GM23338 (cell line): ENCODE data around the gene DUSP3. TPM values are rescaled to one million over a fixed set of nuclear protein-coding genes. Genes with fewer than 3 reads are reported as not detected.

Source experiments
- ATAC-seq: fragments of 200-7000 bp; cut with Tn5 transposase; 3 replicates; pipeline ENCODE4 v1.9.1; 2020
- DNase-seq: peaks from one replicate; pipeline ENCODE4 v3.0.0-alpha.2; 2015; ENCODE audit warnings: low spot score
- H2AFZ ChIP-seq: fragments of 200-600 bp; sonication (generic); 2 replicates; pipeline ENCODE4 v1.8.0; 2016; ENCODE audit warnings: antibody characterized with exemption, mild to moderate bottlenecking, moderate library complexity
- H3F3A ChIP-seq: fragments of 200-600 bp; sonication (generic); replicated peaks from 2 replicates; pipeline ENCODE4 v1.8.0; 2017; ENCODE audit warnings: antibody characterized with exemption, mixed run types, low read depth
- H3K27ac ChIP-seq: fragments of 200-600 bp; sonication (generic); 2 replicates; pipeline ENCODE4 v1.6.1; 2016; ENCODE audit warnings: low read depth
- H3K27me3 ChIP-seq: fragments of 200-600 bp; sonication (generic); 2 replicates; pipeline ENCODE4 v1.8.0; 2016; ENCODE audit warnings: mild to moderate bottlenecking, mixed run types, moderate library complexity; ENCODE audit not compliant: insufficient read depth
- H3K36me3 ChIP-seq: fragments of 200-600 bp; sonication (generic); 2 replicates; pipeline ENCODE4 v1.8.0; 2016; ENCODE audit warnings: mild to moderate bottlenecking; ENCODE audit not compliant: insufficient read depth
- H3K4me1 ChIP-seq: fragments of 200-600 bp; sonication (generic); 2 replicates; pipeline ENCODE4 v1.8.0; 2016; ENCODE audit warnings: mild to moderate bottlenecking, moderate library complexity; ENCODE audit not compliant: insufficient read depth
- H3K4me2 ChIP-seq: fragments of 200-600 bp; sonication (generic); 2 replicates; pipeline ENCODE4 v1.7.1; 2017; ENCODE audit warnings: mixed run types
- H3K4me3 ChIP-seq: fragments of 200-600 bp; sonication (generic); 2 replicates; pipeline ENCODE4 v1.6.1; 2016; ENCODE audit warnings: mixed run types
- H3K79me2 ChIP-seq: fragments of 200-600 bp; sonication (generic); replicated peaks from 2 replicates; pipeline ENCODE4 v1.8.0; 2017; ENCODE audit warnings: mild to moderate bottlenecking; ENCODE audit not compliant: insufficient read depth
- H3K9me2 ChIP-seq: fragments of 200-600 bp; sonication (generic); 2 replicates; pipeline ENCODE4 v1.8.0; 2017; ENCODE audit not compliant: insufficient read depth
- H4K20me1 ChIP-seq: fragments of 200-600 bp; sonication (generic); replicated peaks from 2 replicates; pipeline ENCODE4 v1.8.0; 2017; ENCODE audit warnings: mild to moderate bottlenecking; ENCODE audit not compliant: insufficient read depth
- H3K27ac Mint-ChIP-seq: 2 replicates; pipeline ENCODE4 v1.8.0; 2020; ENCODE audit warnings: inconsistent platforms, mild to moderate bottlenecking, moderate library complexity, mixed read lengths
- H3K27me3 Mint-ChIP-seq: 3 replicates; pipeline ENCODE4 v1.8.0; 2022; ENCODE audit warnings: low read depth, mild to moderate bottlenecking, moderate library complexity, mixed read lengths, inconsistent platforms; ENCODE audit not compliant: insufficient read depth, poor library complexity
- H3K36me3 Mint-ChIP-seq: 3 replicates; pipeline ENCODE4 v1.8.0; 2021; ENCODE audit warnings: low read depth, mild to moderate bottlenecking, inconsistent platforms, moderate library complexity, mixed read lengths
- H3K4me1 Mint-ChIP-seq: 3 replicates; pipeline ENCODE4 v1.8.0; 2020; ENCODE audit warnings: mild to moderate bottlenecking, inconsistent platforms, mixed read lengths
- H3K4me3 Mint-ChIP-seq: 3 replicates; pipeline ENCODE4 v1.8.0; 2021; ENCODE audit warnings: moderate library complexity, mild to moderate bottlenecking, inconsistent platforms, mixed read lengths
- H3K9me3 Mint-ChIP-seq: 3 replicates; pipeline ENCODE4 v1.8.0; 2020; ENCODE audit warnings: moderate library complexity, mild to moderate bottlenecking, inconsistent platforms, mixed read lengths
- CREB1 ChIP-seq: fragments of 250-450 bp; sonication (Bioruptor Pico); IDR thresholded peaks from 2 replicates; pipeline ENCODE4 v1.5.0; 2020; ENCODE audit warnings: low read depth, mild to moderate bottlenecking, moderate library complexity
- CTCF ChIP-seq, 2 experiments: fragments of 200-600 bp in 1 of 2; sonication (generic) in 1 of 2; conservative IDR thresholded peaks; 2 replicates each; pipeline versions ENCODE4 v1.5.1 to v1.6.1; 2016 to 2017; ENCODE audit warnings: antibody characterized with exemption in 2 of 2, low read depth in 2 of 2, mild to moderate bottlenecking in 2 of 2, moderate library complexity in 1 of 2
- ETS1 ChIP-seq: IDR thresholded peaks from 2 replicates; pipeline ENCODE4 v1.6.1; 2016; ENCODE audit warnings: antibody characterized with exemption
- EZH2 ChIP-seq: fragments of 200-600 bp; sonication (generic); IDR thresholded peaks from one replicate; pipeline ENCODE4 v1.8.0; 2017; ENCODE audit warnings: antibody characterized with exemption, mild to moderate bottlenecking, low read depth; ENCODE audit not compliant: unreplicated experiment
- EZH2phosphoT487 ChIP-seq: fragments of 200-600 bp; sonication (generic); IDR thresholded peaks from one replicate; pipeline ENCODE4 v1.8.1; 2018; ENCODE audit warnings: antibody characterized with exemption; ENCODE audit not compliant: unreplicated experiment
- JUNB ChIP-seq: IDR thresholded peaks from one replicate; pipeline ENCODE4 v1.6.1; 2016; ENCODE audit warnings: antibody characterized with exemption; ENCODE audit not compliant: unreplicated experiment
- NANOG ChIP-seq: IDR thresholded peaks from 2 replicates; pipeline ENCODE4 v1.6.1; 2016; ENCODE audit warnings: antibody characterized with exemption, borderline replicate concordance
- POLR2AphosphoS5 ChIP-seq: IDR thresholded peaks from 2 replicates; pipeline ENCODE4 v1.6.1; 2016; ENCODE audit warnings: antibody characterized with exemption, low read depth
- REST ChIP-seq: IDR thresholded peaks from one replicate; pipeline ENCODE4 v1.6.1; 2018; ENCODE audit warnings: antibody characterized with exemption; ENCODE audit not compliant: unreplicated experiment
- STAT1 ChIP-seq: IDR thresholded peaks from one replicate; pipeline ENCODE4 v1.6.1; 2016; ENCODE audit warnings: antibody characterized with exemption; ENCODE audit not compliant: unreplicated experiment
- ZNF114 ChIP-seq: fragments of 250-450 bp; sonication (Bioruptor Pico); IDR thresholded peaks from 2 replicates; pipeline ENCODE4 v1.5.0; 2020; ENCODE audit warnings: mild to moderate bottlenecking, moderate library complexity
- ZNF331 ChIP-seq: fragments of 250-450 bp; sonication (Bioruptor Pico); IDR thresholded peaks from 2 replicates; pipeline ENCODE4 v1.5.0; 2020; ENCODE audit warnings: low read depth, mild to moderate bottlenecking, moderate library complexity
- ZNF462 ChIP-seq: fragments of 250-450 bp; sonication (Bioruptor Pico); IDR thresholded peaks from 2 replicates; pipeline ENCODE4 v1.5.0; 2020; ENCODE audit warnings: mild to moderate bottlenecking, moderate library complexity
- polyA plus RNA-seq: library from polyadenylated mRNA; unstranded; fragments of >200 nt; fragmentation: Nextera tagmentation; extraction: Ambion mirVana; gene quantifications from 2 replicates; pipeline ENCODE4 v1.2.1, GENCODE V29; 2016
- total RNA-seq: library from RNA; depleted of rRNA; stranded (reverse); fragments of >200 nt; shearing (Covaris generic); gene quantifications from 2 replicates; pipeline ENCODE4 v1.2.3, GENCODE V29; 2014

DUSP3 gene
- total and polyA plus RNA-seq, 2 experiments from 2014 or later: 14.7 to 22.1 TPM

- no peak overlapping the region for H3K4me3 Mint-ChIP-seq
- no peaks in the 10 kb centered on the region for H3F3A ChIP-seq
- peaks cover 14% of the 10 kb centered on the region for H3K4me1 ChIP-seq
- no peaks in the 10 kb centered on the region for H3K36me3 ChIP-seq
- H4K20me1 ChIP-seq: no peaks in the 10 kb centered on the region
- H3K27me3 Mint-ChIP-seq: peaks cover 9% of the 10 kb centered on the region
- no peaks in the 10 kb centered on the region for H3K9me3 Mint-ChIP-seq
- DNase-seq (no peak), ATAC-seq (no peak)
- H3K9me2 ChIP-seq: no peaks in the 10 kb centered on the region
- no peak for TF ChIP-seq POLR2AphosphoS5
- TF ChIP-seq JUNB: no peak
- no peak for TF ChIP-seq ZNF331 (CRISPR knock-in tag)
- no peak for TF ChIP-seq ETS1
- no peak for TF ChIP-seq CTCF (conservative IDR thresholded peaks at IDR 0.05; ENCODE audit: low read depth in 2 of 2)
- no peak for TF ChIP-seq ZNF114
- TF ChIP-seq REST: no peak
- TF ChIP-seq EZH2: no peak
- TF ChIP-seq EZH2phosphoT487: no peak
- TF ChIP-seq ZNF462: no peak
- no peak for TF ChIP-seq CREB1 (CRISPR knock-in tag)
- no peak for TF ChIP-seq STAT1
- no peak for TF ChIP-seq NANOG
- H3K79me2 ChIP-seq: no peaks in the 10 kb centered on the region
- no peak overlapping the region for H3K27ac ChIP-seq
- H3K4me3 ChIP-seq: no peak overlapping the region
- no peak overlapping the region for H3K4me2 ChIP-seq
- H2AFZ ChIP-seq: no peak overlapping the region
- peaks cover 20% of the 10 kb centered on the region for H3K27me3 ChIP-seq
- H3K4me1 Mint-ChIP-seq: peaks cover 31% of the 10 kb centered on the region
- H3K36me3 Mint-ChIP-seq: no peaks in the 10 kb centered on the region
- H3K27ac Mint-ChIP-seq: no peak overlapping the region
Measured at GRCh38 chr17:43750153-43750552, 28.6 kb downstream of the DUSP3 start.
